Stimulated activated CD4-positive, alpha-beta T cell treated with anti-CD3 and anti-CD28 coated beads, Interleukin-1b, Interleukin-23, amount 100 ng/mL, for 24 hours (primary cell): Measurements from ENCODE around the gene STIMATE.
A peak's percentile ranks its signal among the peaks of the same experiment; 100 is the strongest.

ENCODE experiments used
- DNase-seq, 4 experiments: peaks; one replicate each; pipeline ENCODE4 v3.0.0-alpha.2; 2020; ENCODE audit warnings: low read depth in 4 of 4, low spot score in 1 of 4

The STIMATE gene

GRCh38 chr3:52822363-52822762 lies 75.0 kb downstream of the STIMATE start:
- DNase-seq: no peak

GRCh38 chr3:52820736-52821135 lies 76.6 kb downstream of the STIMATE start:
- DNase-seq: peak in 1 of 4 experiments; percentile 8

- no peak for DNase-seq
Observed at GRCh38 chr3:52819936-52820335, 77.4 kb downstream of the STIMATE start.

DNA sequence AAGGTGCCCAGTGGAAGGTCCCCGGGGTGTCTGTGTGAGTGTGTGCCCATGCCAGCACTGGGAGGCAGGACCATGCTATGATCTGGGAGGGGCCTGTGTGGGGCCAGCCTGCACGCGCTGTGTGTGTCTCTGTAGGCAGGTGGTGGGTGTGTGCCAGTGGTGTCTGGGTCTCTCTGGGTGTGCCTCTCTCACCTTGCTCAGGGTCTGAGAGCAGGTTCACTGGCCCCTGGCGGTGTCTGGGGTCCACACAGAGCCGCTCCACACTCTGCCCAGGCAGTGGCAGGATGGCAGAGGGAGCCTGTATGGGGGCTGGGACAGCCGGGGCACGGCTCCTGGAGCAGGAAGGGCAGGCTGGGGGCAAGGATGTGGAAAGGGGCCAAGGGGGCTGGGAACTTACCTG lies 79.5 kb downstream of the STIMATE start:
- DNase-seq: no peak

DNA sequence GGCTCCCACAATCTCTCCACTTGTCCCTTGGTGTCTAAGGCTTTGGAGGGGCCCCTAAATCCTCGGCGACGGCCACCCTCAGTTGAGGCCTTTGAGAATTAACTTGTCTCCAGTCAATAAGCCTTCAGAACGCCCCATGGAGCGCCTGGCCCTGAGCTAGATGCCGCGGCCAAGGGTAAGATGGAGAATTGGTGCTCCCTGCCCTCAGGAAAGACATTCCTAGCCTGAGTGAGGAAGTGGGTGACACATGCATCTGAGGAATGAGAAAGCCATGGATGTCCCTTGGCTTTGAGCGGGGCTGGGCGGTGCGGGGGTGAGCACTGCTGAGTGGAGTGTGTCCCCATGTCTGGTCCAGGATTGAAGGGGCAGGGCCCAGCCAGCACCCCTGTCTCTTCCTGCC lies 80.1 kb downstream of the STIMATE start:
- no peak for DNase-seq

DNA sequence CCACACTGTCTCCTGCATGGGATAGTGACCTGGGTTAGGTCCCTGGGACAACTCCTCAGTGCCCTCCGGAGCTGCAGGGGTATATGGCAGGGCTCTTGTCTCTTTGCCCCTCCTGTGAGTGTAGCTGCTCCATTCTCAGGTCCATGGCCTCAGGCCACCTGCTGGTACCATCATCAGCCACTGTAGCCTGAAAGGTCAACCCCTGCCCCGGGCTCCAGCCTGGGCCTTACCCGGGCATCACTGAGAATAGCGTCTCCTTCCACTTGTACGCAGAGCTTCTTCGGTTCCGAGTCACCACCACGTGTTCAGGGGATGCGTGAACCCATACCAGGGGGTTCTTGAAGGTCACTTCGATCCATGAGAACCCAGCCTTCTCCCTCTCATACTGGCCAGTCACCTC lies 80.7 kb downstream of the STIMATE start:
- DNase-seq: no peak

- no peak for DNase-seq
Observed at GRCh38 chr3:52816199-52816598, 81.1 kb downstream of the STIMATE start.

GRCh38 chr3:52813810-52814209 lies 83.5 kb downstream of the STIMATE start:
- DNase-seq: no peak

DNA sequence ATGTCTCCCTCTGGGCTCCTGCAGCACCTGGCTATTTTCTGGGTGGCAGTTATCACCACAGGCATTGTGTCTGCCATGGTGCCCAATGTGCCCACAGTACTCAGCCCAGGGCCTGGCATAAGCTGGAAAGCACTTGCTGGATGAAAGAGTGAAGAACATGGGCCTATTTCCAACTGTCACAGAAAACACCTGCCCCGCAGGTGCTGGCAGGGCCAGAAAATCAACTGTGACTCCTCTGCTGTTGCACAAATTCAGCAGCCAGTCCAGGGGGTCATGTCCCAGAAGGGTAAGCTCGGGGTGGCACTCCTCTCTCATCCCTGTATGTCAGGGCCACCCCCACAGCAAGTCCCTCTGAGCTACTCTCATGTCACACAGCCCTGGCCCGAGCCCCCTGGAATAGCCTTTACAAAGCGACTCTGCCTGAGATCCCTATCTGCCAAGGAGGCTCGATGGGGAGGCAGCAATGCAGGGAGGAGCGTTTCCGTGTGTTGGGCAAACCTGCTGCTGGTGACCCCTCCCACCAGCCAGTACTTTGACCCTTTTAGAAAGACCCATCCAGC lies 85.8 kb downstream of the STIMATE start:
- DNase-seq: no peak

GRCh38 chr3:52810923-52811322 lies 86.4 kb downstream of the STIMATE start:
- DNase-seq: no peak

DNA sequence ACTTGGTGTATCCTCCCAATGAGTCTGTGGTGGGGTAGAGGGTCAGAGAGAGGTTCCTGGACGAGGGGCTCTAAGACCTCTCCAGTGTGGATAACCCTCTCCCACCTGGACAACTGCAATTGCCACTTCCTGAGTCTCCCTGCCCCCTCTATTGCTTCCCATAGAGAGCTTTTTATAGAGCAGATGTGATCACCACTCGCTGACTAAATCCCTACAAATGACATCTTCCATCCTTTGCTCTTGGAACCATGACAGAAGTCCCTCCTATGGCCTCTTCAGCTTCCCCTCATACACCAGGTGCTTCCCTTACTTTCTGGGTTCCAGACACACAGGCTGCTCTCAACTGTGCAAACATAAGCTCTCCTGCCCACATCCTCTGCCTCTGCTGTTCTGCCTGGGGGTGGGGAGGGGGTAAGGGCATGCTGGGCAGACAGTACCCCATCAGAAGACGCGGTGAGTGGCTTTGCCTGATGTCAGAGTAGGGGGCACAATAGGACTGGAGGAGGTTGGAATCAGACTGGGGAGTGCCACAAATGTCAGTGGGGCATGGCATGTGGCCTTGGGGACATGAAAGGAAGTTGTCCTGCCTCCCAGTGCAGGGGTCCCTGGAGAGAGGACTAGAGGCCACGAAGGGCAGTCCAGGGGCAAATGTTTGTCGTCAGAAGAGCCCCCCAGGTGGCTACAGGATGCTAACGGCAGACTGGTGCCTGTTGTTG lies 87.5 kb downstream of the STIMATE start:
- DNase-seq: no peak

- DNase-seq: no peak
Observed at GRCh38 chr3:52809149-52809548, 88.2 kb downstream of the STIMATE start.

DNA sequence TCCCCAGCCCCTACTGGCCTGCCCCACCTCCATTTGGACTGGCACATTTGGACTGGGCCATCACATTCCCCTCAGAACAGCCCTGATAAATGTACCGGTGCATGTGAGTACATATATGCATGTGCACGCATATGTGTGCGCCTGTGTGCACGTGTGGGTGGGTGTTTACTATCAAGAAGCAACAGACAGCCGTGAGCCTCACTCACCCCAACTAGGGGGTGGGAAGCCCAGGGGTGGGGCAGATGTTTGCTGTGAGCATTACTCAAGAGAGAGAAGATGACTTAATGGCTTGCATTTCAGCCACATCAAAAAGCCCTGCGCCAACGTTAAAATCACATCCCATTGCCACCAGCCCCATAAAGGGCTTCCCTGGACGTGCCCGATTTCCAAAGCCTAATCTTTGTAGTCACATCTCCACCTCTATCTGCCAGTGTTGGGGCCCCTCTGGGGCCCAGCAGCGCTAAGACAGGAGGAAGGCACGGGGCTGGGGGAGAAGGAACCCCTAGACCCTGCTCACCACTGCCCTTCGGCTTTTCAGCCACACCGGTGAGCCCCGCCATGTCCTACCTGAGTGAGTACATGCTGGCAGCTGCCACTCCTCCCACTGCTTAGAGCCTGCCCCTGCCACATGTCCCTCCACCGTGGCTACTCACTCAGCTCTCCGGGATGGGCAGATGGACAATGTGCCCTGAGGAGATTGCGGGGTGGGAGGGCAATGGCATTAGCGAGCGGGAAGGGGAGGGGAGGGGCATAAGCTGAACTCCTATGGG lies 91.9 kb downstream of the STIMATE start:
- no peak for DNase-seq

DNA sequence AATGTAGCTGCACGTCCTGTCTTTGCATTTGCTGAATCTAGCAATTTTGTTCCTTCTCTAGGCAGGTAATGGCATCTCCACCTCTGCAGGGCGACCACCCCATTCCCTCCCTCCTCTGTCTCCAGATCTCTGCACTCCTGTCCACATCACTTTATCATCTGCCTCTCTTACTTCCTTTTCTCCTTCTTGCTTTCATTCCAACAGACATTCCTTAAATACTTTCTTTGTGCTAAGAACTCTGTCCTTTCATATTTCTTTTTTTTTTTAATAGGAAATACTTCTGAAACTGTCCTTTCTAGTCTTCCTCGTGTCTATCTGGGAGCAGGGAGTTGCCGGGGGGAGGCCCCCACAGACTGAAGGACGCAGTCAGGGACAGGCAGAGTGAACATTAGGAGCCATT lies 95.5 kb downstream of the STIMATE start:
- no peak for DNase-seq

DNA sequence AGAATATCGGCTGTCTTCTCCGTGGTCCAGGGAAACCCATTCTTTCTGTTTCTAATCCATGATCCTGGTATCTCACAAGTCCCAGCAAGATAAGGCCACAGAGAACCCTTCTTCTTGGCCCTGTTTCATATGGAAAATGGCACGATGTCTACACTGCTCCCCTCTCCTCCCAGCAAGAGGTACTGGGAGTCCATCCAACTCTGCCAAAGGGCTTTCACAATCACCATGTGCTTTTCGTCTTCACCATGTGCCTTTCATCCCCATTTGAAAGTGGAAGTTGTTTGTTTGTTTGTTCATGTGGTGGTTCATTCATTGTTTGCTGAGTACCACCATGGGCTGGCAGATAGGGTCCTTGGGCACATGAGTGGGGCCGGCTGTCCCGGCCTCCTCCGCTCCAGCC lies 97.3 kb downstream of the STIMATE start:
- no peak for DNase-seq

- no peak for DNase-seq
Observed at GRCh38 chr3:52798978-52799476, 98.3 kb downstream of the STIMATE start.

GRCh38 chr3:52798376-52798977 lies 98.9 kb downstream of the STIMATE start:
- no peak for DNase-seq

DNA sequence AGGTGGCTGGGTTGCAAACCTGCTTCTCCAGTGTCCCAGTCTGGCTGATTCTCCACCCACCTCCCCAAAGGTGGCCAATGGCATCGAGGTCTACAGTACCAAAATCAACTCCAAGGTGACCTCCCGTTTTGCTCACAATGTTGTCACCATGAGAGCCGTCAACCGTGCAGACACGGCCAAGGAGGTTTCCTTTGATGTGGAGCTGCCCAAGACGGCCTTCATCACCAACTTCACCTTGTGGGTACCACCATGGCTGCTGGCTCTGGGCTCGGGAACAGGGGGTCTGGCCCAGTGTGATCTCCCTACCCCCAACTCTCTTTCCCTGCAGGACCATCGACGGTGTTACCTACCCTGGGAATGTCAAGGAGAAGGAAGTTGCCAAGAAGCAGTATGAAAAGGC lies 100.9 kb downstream of the STIMATE start:
- no peak for DNase-seq

GRCh38 chr3:52795298-52795900 lies 101.9 kb downstream of the STIMATE start:
- DNase-seq: no peak

DNA sequence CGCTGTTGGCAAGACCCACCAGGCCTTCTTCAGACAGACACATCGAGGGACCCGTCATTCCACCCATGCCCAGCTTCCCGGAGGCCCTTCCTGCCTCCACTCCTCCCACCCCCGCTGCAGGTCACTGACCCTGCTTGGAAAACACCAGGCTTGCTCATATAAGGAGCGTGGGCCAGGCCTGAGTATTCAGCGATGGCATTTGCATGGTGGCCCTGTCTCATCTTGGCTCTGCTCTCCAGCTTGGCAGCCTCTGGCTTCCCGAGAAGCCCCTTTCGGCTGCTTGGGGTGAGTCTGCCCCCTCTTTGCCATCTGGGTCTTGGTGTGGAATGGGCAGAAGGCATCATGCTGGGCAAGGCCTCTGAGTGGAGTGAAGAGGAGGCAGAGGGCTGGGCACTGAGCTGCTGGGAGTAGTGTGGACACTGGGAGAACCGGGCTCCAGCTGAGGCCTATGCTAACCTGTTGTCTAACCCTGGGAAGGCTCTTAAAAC lies 102.7 kb downstream of the STIMATE start, which contains the start of gene ITIH3:
Gene ITIH3 (plus strand): TSS at position 185 of the 488 bp plus-strand sequence. CDS start 8 bp downstream, at position 193.
- no peak for DNase-seq
